D721Med (cell line): ENCODE results near the gene TNFRSF13B.

Experiments used
- DNase-seq: peaks from one replicate; pipeline ENCODE4 v3.0.0; 2011; ENCODE audit warnings: low spot score; ENCODE audit not compliant: insufficient read length
- FAIRE-seq: peaks from 2 replicates; lab custom pipeline; 2011; peaks lifted over from hg19 to GRCh38; lab: Jason Lieb, UNC
- CTCF ChIP-seq: IDR thresholded peaks from 2 replicates; pipeline ENCODE4 v1.5.1; 2012; ENCODE audit warnings: mild to moderate bottlenecking, control low read depth; ENCODE audit not compliant: insufficient read depth; ENCODE audit errors: missing control alignments

The TNFRSF13B gene

GRCh38 chr17:16928406-16929034 lies 43.4 kb downstream of the TNFRSF13B start:
- no peak for DNase-seq
- TF ChIP-seq CTCF, result no peak
- FAIRE-seq, result no peak

- no peak for TF ChIP-seq CTCF
- no peak for FAIRE-seq
- DNase-seq, result no peak
Observed at GRCh38 chr17:16927641-16928321, 44.1 kb downstream of the TNFRSF13B start.

- DNase-seq, result no peak
- no peak for TF ChIP-seq CTCF
Observed at GRCh38 chr17:16926571-16927451, 45.1 kb downstream of the TNFRSF13B start.

GRCh38 chr17:16926061-16926511 lies 45.8 kb downstream of the TNFRSF13B start:
- no peak for TF ChIP-seq CTCF
- FAIRE-seq, result no peak
- DNase-seq, result no peak

More at GRCh38 chr17:16926571-16927451, 45.1 kb downstream of the TNFRSF13B start:
- no peak for FAIRE-seq

- DNase-seq (no peak), FAIRE-seq (no peak)
- no peak for TF ChIP-seq CTCF
Observed at GRCh38 chr17:16925461-16926060, 46.4 kb downstream of the TNFRSF13B start.

- no peak for TF ChIP-seq CTCF
- no peak for DNase-seq
- FAIRE-seq, result no peak
Observed at GRCh38 chr17:16924696-16925440, 47.0 kb downstream of the TNFRSF13B start.
